IPS-11a (cell line): Measurements from ENCODE around the gene ZNF775.

ENCODE experiments used
- H3K4me3 ChIP-seq: one replicate; pipeline ENCODE4 v1.5.1; 2013; ENCODE audit warnings: low read depth, low read length, control low read depth

Gene ZNF775

GRCh38 chr7:150378853-150379440, at the start of gene ZNF775:
Gene ZNF775 (plus strand): TSS chr7:150379330. CDS start chr7:150388471, 9,141 bp downstream.
- H3K4me3 ChIP-seq: peak within 1 kb of the TSS; percentile 76

GRCh38 chr7:150329331-150330120, 49.6 kb upstream of the ZNF775 start:
- no peak overlapping the region for H3K4me3 ChIP-seq

- H3K4me3 ChIP-seq: no peak overlapping the region
These were observed 48.8 kb upstream of the ZNF775 start for GRCh38 chr7:150330211-150330885.

DNA sequence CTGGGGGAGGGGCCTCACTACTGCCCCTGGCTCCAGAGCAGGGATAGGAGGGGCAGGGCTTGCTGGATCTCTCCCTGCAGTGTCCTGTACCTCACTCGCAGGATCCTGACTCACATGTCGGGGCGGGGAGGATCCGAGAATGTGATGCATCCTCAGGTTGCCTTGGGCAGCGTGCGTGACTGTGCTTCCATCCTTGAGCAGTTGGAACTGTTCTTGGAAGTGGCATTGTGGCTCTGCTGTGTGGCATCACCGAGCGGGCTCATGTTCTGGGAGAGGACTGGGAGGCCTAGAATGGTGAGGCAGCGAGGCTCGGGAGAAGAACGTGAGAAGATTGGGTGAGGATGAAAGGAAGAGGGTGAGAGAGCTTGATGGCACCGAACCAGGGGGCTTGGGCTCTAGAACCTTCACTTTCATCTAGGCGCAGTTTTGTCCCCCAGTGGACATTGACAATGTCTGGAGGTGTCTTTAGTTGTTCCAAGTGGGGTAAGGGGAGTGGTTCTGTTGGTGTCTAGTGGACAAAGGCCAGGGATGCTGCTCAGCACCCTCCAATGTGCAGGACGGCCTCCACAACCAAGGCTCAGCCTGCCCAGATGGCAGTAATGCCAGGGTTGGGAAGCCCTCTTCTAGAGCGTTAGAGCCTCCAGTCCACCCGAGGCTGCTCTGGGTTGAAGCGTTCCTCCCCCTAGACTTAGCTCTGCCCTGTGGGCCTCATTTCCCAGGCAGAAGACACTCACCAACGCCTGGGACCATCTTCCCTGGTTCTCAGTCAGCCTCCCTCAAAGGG, 46.1 kb upstream of the ZNF775 start:
- no peak overlapping the region for H3K4me3 ChIP-seq

- no peak overlapping the region for H3K4me3 ChIP-seq
These were observed 45.5 kb upstream of the ZNF775 start for GRCh38 chr7:150333659-150334058.

- no peak overlapping the region for H3K4me3 ChIP-seq
These were observed 45.0 kb upstream of the ZNF775 start for GRCh38 chr7:150334108-150334507.

GRCh38 chr7:150335108-150335773, 43.9 kb upstream of the ZNF775 start:
- no peak overlapping the region for H3K4me3 ChIP-seq

- no peak overlapping the region for H3K4me3 ChIP-seq
These were observed 43.4 kb upstream of the ZNF775 start for GRCh38 chr7:150335774-150336112.

- H3K4me3 ChIP-seq: no peak overlapping the region
These were observed 42.4 kb upstream of the ZNF775 start for GRCh38 chr7:150336746-150337145.

DNA sequence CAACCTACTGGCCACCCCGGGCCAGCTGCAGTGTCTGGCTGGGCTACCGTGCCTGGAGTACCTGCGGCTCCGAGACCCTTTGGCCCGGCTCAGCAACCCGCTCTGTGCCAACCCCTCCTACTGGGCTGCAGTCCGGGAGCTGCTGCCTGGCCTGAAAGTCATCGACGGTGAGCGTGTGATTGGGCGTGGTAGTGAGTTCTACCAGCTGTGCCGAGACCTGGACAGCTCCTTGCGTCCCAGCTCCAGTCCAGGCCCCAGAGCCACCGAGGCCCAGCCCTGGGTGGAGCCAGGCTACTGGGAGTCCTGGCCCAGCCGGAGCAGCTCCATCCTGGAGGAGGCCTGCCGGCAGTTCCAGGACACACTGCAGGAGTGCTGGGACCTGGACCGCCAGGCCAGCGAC, 42.0 kb upstream of the ZNF775 start:
- no peak overlapping the region for H3K4me3 ChIP-seq

DNA sequence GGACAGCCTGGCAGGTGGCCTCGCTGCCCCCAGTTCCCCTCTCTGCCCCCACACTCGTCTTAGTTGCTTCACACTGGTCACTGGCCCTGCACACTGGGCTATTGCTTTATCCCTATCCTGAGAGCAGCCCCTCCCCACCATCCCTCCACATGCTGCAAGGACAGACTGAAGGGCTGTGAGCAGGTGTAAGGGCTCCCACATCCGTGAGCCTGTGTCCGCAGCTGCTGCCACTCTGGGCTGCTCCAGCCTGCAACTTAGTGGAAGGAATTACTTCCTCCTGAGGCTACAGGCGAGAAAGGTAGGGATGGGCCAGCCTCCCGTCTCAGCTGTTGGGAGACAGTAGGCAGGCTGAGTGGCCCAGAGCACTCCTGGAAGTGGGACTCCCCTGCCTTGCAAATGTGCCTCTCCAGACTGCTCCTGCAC, 41.5 kb upstream of the ZNF775 start:
- H3K4me3 ChIP-seq: no peak overlapping the region

DNA sequence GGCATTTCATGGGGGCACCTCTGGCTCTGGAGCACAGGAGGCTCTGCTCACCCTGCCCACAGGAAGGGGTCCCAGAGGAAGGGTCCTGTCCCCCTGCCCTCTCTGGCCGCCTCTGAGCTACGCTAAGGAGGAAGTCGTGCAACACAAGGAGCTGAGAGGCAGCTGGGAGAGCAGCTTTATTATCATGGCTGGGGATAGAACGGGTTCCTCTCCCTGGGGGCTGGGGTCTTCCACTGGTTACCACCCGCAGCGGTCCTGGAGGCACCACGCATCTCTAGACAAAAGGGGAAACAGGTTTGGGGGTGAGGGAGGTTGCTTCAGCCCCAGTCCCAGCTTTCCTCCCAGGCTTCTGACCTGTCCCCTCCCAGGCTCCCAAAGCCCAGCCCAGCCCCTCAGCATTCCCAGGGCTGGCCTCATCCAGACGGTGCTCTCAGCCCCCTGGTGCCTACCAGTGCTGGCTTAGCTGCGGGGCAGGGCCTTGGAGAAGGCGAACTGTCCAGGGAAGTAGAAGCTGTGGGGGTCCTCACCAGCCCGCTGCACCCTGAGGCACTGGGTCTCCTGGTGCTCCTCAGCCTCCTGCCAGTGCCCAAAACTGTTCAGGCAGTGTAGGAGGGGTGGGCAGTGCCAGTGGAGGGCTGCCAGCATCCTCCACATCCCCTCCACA, 40.8 kb upstream of the ZNF775 start:
- H3K4me3 ChIP-seq: no peak overlapping the region

GRCh38 chr7:150339409-150339809, 39.7 kb upstream of the ZNF775 start:
- H3K4me3 ChIP-seq: peak overlapping the region; percentile 66

DNA sequence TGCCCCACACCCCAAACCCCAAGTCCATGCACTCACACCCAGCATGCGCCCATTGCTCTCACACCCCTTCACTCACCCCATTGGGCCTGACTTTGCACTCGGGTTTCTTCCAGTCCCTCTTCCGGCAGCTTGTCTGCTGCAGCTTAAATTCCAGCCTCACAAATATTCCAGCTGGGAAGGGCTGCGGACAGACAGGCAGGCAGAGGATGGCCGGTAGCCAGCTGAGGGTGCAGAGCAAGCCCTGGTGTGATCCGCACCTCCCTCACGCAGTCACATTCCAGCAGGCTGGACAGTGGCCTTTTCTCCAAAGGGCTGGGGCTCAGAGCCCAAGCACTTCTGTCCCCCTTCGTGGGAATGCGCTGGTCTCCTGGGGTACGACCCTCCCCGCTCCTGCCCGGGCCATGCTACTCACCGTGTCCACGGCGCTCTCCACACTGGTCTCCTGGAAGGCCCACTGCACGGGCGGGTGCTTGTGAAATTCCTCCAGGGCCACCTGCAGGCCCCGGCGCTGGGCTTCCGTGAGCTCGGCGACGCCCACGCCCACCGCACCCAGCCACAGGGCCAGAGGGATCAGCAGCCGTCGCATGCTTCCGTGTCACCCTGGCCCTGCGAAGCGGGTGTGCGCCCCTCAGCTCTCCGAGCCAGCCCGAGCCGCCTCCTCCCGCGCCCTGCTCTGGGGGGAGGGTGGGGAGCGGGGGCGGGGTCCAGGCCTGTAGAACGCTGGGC, 38.9 kb upstream of the ZNF775 start:
- peak overlapping the region; percentile 66 for H3K4me3 ChIP-seq

DNA sequence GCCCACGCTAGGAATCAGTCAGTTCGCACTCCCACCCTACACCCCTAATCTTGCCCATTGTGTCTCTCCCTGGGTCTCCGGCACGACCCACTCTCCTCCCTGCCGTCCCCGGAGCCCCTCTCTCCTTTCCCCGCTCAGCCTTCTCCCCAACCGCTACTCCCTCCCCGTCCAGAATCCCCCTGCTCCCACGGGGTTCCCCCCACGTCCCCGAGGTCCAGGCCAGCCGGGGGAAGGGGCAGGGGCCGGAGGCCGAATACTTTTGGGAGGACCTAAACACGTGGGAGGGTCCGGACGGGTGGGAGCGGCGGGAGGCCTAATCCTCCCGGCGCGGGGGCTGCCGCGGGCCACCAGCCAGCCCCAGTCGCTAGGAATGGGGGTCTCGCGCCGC, 38.3 kb upstream of the ZNF775 start:
- peak overlapping the region; percentile 66 for H3K4me3 ChIP-seq

DNA sequence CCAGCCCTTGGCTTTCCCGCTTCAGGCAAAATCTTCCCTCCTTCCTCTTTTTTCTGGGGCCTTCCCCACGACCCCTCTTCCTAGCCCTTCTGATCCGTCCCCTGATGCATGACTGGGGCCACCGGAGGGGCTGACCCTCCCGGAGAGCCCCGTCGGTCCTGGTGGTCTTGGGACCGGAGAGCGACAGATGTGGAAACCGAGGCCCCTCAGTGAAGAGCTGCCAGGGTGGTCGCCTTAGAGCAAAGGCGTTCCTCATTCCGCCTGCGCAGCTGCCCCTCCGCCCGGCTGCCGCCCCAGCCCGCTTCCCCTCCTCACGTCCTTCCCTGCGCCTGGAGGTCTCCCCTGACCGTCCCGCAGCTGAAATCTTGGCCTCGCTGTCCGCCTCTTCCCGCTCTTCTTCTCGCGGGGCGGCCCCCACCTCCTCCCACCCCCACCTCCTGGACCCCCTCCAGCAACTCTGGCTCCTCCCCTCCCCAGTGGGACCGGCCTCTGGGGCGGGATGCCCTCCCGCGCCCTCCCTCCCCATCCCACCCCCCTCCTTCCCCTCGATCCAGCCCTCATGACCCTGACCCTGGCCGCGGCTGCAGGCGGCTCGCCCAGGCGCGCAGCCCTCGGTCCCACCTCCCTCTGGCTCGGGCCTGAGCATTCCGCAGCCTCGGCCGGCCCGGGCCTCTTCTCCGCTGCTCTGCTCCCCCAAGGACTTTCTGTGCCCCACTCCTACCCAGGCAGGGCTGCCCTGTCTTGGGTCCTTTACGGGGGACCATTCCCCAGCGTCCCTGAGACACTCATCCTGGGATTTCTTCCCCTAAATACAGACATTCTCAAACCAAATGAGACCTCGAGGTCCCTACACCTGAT, 37.6 kb upstream of the ZNF775 start, which contains the start of gene RARRES2:
RARRES2 (minus strand) TSS at position 367 of the 858 bp plus-strand sequence. CDS start 1,020 bp downstream, outside the sequence.
- peak within 1 kb of the TSS; percentile 66 for H3K4me3 ChIP-seq

GRCh38 chr7:150342121-150342408, 37.1 kb upstream of the ZNF775 start:
- no peak overlapping the region for H3K4me3 ChIP-seq

GRCh38 chr7:150343225-150343624, 35.9 kb upstream of the ZNF775 start:
- no peak overlapping the region for H3K4me3 ChIP-seq

DNA sequence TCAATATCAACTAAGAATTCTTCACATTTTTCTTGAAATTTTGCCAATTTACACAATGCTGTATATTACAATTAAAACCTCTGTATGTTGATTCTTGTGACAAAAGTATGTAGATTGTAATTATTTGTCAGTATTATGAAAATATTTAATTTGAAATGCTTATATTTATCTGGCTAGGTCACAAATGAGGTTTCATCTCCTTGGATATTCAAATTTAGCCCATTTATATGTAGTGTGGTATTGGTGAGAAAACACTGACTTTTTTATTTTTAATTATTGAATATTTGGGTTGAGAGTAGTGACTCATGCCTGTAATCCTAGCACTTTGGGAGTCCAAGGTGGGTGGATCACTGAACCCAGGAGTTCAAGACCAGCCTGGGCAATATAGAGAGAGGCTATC, 34.8 kb upstream of the ZNF775 start:
- no peak overlapping the region for H3K4me3 ChIP-seq
